HepG2 (cell line): ENCODE data around the gene MBTPS1. TPM values are rescaled to one million over a fixed set of nuclear protein-coding genes. Genes with fewer than 3 reads are reported as not detected.

ENCODE experiments used
- ATM ChIP-seq: fragments of 450-650 bp; IDR thresholded peaks from 2 replicates; pipeline ENCODE4 v1.7.1; 2017; ENCODE audit warnings: mild to moderate bottlenecking, borderline replicate concordance
- CCAR2 ChIP-seq: fragments of 200-400 bp; formaldehyde crosslinking; optimal IDR thresholded peaks from 2 replicates; pipeline ENCODE3; 2018; ENCODE audit warnings: low read depth, mild to moderate bottlenecking, low read length, moderate library complexity
- GABPB1 ChIP-seq: IDR thresholded peaks from 2 replicates; pipeline ENCODE4 v1.6.1; 2016; ENCODE audit warnings: mild to moderate bottlenecking, missing genetic modification reagents, moderate library complexity, missing compliant biosample characterization
- HMG20B ChIP-seq: conservative IDR thresholded peaks from 2 replicates; pipeline ENCODE4 v1.6.1; 2016; ENCODE audit warnings: missing genetic modification reagents, missing compliant biosample characterization
- ISL2 ChIP-seq: sonication (generic); formaldehyde crosslinking; IDR thresholded peaks from 2 replicates; pipeline ENCODE4 v1.5.0; 2020; ENCODE audit warnings: missing genetic modification reagents
- MAFF ChIP-seq: IDR thresholded peaks from 2 replicates; pipeline ENCODE4 v1.6.1; 2011; ENCODE audit warnings: low read depth, low read length, improper control_type of control experiment
- NR2F2 ChIP-seq: IDR thresholded peaks from 2 replicates; pipeline ENCODE4 v1.6.1; 2012; ENCODE audit warnings: low read depth, inconsistent platforms, borderline replicate concordance
- RELA ChIP-seq: sonication (generic); formaldehyde crosslinking; IDR thresholded peaks from 2 replicates; pipeline ENCODE4 v1.4.0; 2020; ENCODE audit warnings: missing genetic modification reagents
- REPIN1 ChIP-seq: sonication (generic); formaldehyde crosslinking; IDR thresholded peaks from 2 replicates; pipeline ENCODE4 v1.8.0; 2022; ENCODE audit warnings: missing genetic modification reagents, low read depth, mild to moderate bottlenecking, borderline replicate concordance
- REXO4 ChIP-seq: sonication (generic); formaldehyde crosslinking; IDR thresholded peaks from 2 replicates; pipeline ENCODE4 v1.8.0; 2022; ENCODE audit warnings: missing genetic modification reagents, mild to moderate bottlenecking, borderline replicate concordance
- SAFB2 ChIP-seq: sonication (generic); formaldehyde crosslinking; IDR thresholded peaks from 2 replicates; pipeline ENCODE4 v1.5.1; 2020; ENCODE audit warnings: missing genetic modification reagents, low read depth, mild to moderate bottlenecking, borderline replicate concordance
- SOX6 ChIP-seq, 2 experiments: fragments of 450-650 bp in 1 of 2; sonication (generic) in 1 of 2; formaldehyde crosslinking in 1 of 2; IDR thresholded peaks; 2 replicates each; pipeline versions ENCODE4 v1.4.0 to v1.6.1; 2017 to 2020; ENCODE audit warnings: antibody characterized with exemption in 1 of 2, mild to moderate bottlenecking in 1 of 2, missing genetic modification reagents in 1 of 2
- TEAD3 ChIP-seq: optimal IDR thresholded peaks from 2 replicates; pipeline ENCODE3; 2016; ENCODE audit warnings: borderline replicate concordance
- ZFP36L1 ChIP-seq: sonication (generic); formaldehyde crosslinking; IDR thresholded peaks from 2 replicates; pipeline ENCODE4 v1.8.0; 2022; ENCODE audit warnings: mild to moderate bottlenecking, missing genetic modification reagents, moderate library complexity
- ZNF230 ChIP-seq: sonication (generic); formaldehyde crosslinking; IDR thresholded peaks from 2 replicates; pipeline ENCODE4 v1.4.0; 2020; ENCODE audit warnings: mild to moderate bottlenecking, missing genetic modification reagents
- ZNF337 ChIP-seq: sonication (generic); formaldehyde crosslinking; IDR thresholded peaks from 2 replicates; pipeline ENCODE4 v1.5.1; 2020; ENCODE audit warnings: missing genetic modification reagents, low read depth, mild to moderate bottlenecking, borderline replicate concordance
- ZNF556 ChIP-seq: sonication (generic); formaldehyde crosslinking; IDR thresholded peaks from 2 replicates; pipeline ENCODE4 v1.4.0; 2020; ENCODE audit warnings: mild to moderate bottlenecking, missing genetic modification reagents, borderline replicate concordance
- ZNF768 ChIP-seq: sonication (generic); formaldehyde crosslinking; IDR thresholded peaks from 2 replicates; pipeline ENCODE4 v1.4.0; 2020; ENCODE audit warnings: missing genetic modification reagents
- ZSCAN29 ChIP-seq: sonication (generic); formaldehyde crosslinking; conservative IDR thresholded peaks from 2 replicates; pipeline ENCODE4 v1.4.0; 2020; ENCODE audit warnings: mild to moderate bottlenecking, missing genetic modification reagents
- polyA plus RNA-seq, 8 experiments: library from polyadenylated mRNA; depleted of rRNA in 3 of 8; stranded (reverse) in 7 of 8; unstranded in 1 of 8; fragments of >200 nt; fragmentation: Illumina TruSeq in 4 of 8; extraction: Trizol in 4 of 8; gene quantifications; 2 replicates each; pipeline versions ENCODE4 v1.2.1 to v1.2.3, GENCODE V29; 2011 to 2016; ENCODE audit warnings: low read depth in 4 of 8, missing spikeins in 1 of 8, mixed read lengths in 1 of 8; ENCODE audit not compliant: insufficient read depth in 1 of 8
- total RNA-seq, 5 experiments: library from RNA; depleted of rRNA; stranded (reverse); fragments of >200 nt; fragmentation: Illumina TruSeq; extraction: Trizol; gene quantifications; 2 replicates each; pipeline ENCODE4 v1.2.3, GENCODE V29; 2016; ENCODE audit warnings: low read depth in 1 of 5
- TF ChIP-seq, protein P1 (sequence below): sonication (generic); formaldehyde crosslinking; IDR thresholded peaks from 2 replicates; pipeline ENCODE4 v1.4.0; 2020; ENCODE audit warnings: mild to moderate bottlenecking, missing genetic modification reagents
- TF ChIP-seq, protein P2 (sequence below): sonication (generic); formaldehyde crosslinking; IDR thresholded peaks from 2 replicates; pipeline ENCODE4 v1.4.0; 2020; ENCODE audit warnings: missing genetic modification reagents

The MBTPS1 gene
- total and polyA plus RNA-seq, 2 of the 13 experiments (the other 11 are each of a cell fraction or from before 2014, with no cell fraction given), result 56.7 to 91.3 TPM

DNA sequence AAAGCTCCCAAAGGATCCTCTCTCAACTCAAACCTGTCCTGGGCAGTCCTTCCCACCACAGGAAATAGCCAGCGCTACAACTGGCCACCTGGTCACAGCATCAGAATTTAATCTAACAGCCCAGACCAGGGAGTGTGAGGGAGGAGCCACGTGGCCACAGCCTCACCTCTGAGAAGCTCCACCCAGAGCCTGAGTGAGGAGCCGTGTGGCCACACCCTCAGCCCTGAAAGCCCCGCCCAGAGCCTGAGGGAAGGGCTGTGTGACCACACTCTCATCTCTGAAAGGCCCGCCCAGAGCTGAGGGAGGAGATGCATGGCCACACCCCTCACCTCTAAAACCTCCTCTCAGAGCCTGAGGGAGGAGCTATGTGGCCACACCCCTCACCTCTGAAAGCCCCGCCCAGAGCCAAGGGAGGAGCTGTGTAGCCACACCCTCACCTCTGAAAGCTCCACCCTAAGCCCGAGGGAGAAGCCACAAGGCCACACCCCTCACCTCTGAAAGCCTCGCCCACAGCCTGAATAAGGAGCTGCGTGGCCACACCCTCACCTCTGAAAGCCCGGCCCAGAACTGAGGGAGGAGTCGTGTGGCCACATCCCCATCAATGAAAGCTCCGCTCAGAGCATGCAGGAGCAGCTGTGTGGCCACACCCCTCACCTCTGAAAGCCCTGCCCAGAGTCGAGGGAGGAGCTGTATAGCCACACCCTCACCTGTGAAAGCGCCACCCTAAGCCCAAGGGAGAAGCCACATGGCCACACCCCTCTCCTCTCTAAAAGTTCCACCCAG, 102.8 kb downstream of the MBTPS1 start (continued):
- TF ChIP-seq, protein P1, sequence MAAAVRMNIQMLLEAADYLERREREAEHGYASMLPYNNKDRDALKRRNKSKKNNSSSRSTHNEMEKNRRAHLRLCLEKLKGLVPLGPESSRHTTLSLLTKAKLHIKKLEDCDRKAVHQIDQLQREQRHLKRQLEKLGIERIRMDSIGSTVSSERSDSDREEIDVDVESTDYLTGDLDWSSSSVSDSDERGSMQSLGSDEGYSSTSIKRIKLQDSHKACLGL, result no peak
- no peak for TF ChIP-seq ATM
- TF ChIP-seq GABPB1 (CRISPR knock-in tag), result 0 out of 2 replicates have a peak, but pooled peaks have one; percentile 8
- no peak for TF ChIP-seq MAFF
- no peak for TF ChIP-seq SAFB2 (CRISPR knock-in tag)
- TF ChIP-seq SOX6 (IDR thresholded peaks at IDR 0.05), result no peak
- no peak for TF ChIP-seq SOX6 (CRISPR knock-in tag; IDR thresholded peaks at IDR 0.05)
- no peak for TF ChIP-seq ZSCAN29 (CRISPR knock-in tag)
- no peak for TF ChIP-seq ZNF556 (CRISPR knock-in tag)
- no peak for TF ChIP-seq CCAR2
- TF ChIP-seq ZNF230 (CRISPR knock-in tag), result no peak
- no peak for TF ChIP-seq ZNF337
- no peak for TF ChIP-seq ISL2 (CRISPR knock-in tag)
- peak; percentile 12 for TF ChIP-seq TEAD3 (CRISPR knock-in tag)
- no peak for TF ChIP-seq RELA (CRISPR knock-in tag)
- peak; percentile 57; the same call in 1 of the 2 replicates for TF ChIP-seq ZNF768 (CRISPR knock-in tag)
- no peak for TF ChIP-seq REXO4
- no peak for TF ChIP-seq HMG20B (CRISPR knock-in tag)
- no peak for TF ChIP-seq REPIN1 (CRISPR knock-in tag)
- no peak for TF ChIP-seq NR2F2
- TF ChIP-seq, protein P2, sequence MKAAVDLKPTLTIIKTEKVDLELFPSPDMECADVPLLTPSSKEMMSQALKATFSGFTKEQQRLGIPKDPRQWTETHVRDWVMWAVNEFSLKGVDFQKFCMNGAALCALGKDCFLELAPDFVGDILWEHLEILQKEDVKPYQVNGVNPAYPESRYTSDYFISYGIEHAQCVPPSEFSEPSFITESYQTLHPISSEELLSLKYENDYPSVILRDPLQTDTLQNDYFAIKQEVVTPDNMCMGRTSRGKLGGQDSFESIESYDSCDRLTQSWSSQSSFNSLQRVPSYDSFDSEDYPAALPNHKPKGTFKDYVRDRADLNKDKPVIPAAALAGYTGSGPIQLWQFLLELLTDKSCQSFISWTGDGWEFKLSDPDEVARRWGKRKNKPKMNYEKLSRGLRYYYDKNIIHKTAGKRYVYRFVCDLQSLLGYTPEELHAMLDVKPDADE (CRISPR knock-in tag), result no peak
- no peak for TF ChIP-seq ZFP36L1 (CRISPR knock-in tag)
